ENCODE results near the gene ADAMTS14.

Gene ADAMTS14

DNA sequence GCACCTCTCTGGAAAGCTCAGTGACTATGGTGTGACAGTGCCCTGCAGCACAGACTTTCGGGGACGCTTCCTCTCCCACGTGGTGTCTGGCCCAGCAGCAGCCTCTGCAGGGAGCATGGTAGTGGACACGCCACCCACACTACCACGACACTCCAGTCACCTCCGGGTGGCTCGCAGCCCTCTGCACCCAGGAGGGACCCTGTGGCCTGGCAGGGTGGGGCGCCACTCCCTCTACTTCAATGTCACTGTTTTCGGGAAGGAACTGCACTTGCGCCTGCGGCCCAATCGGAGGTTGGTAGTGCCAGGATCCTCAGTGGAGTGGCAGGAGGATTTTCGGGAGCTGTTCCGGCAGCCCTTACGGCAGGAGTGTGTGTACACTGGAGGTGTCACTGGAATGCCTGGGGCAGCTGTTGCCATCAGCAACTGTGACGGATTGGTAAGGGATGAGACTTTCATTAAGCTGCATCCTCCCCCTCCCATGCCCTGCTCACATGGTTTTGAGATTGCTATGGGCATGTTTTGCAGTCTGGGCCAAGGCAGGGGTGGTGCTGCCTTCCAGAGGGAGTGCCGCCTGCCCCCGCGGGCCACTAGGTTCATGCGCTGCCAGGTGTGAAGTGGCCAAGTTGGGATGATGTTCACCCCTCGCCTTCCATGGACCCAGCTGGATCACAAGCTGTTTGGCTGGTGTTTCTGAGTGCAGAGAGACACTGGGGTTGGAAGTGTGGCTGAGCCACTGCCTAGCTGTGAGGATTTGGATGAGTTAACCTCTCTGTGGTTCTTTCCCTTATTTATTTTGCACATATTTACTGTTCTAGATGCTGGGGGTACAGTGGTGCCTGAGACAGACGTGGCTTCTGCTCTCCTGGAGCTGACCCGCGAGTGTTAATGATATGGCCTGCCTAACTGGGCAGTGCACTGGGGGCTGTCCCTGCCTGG lies 2.5 kb downstream of the ADAMTS14 start:
- TF ChIP-seq, protein P1, sequence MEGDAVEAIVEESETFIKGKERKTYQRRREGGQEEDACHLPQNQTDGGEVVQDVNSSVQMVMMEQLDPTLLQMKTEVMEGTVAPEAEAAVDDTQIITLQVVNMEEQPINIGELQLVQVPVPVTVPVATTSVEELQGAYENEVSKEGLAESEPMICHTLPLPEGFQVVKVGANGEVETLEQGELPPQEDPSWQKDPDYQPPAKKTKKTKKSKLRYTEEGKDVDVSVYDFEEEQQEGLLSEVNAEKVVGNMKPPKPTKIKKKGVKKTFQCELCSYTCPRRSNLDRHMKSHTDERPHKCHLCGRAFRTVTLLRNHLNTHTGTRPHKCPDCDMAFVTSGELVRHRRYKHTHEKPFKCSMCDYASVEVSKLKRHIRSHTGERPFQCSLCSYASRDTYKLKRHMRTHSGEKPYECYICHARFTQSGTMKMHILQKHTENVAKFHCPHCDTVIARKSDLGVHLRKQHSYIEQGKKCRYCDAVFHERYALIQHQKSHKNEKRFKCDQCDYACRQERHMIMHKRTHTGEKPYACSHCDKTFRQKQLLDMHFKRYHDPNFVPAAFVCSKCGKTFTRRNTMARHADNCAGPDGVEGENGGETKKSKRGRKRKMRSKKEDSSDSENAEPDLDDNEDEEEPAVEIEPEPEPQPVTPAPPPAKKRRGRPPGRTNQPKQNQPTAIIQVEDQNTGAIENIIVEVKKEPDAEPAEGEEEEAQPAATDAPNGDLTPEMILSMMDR (IDR thresholded peaks at IDR 0.05; ENCODE audit: low read length, missing control alignments): no peak

DNA sequence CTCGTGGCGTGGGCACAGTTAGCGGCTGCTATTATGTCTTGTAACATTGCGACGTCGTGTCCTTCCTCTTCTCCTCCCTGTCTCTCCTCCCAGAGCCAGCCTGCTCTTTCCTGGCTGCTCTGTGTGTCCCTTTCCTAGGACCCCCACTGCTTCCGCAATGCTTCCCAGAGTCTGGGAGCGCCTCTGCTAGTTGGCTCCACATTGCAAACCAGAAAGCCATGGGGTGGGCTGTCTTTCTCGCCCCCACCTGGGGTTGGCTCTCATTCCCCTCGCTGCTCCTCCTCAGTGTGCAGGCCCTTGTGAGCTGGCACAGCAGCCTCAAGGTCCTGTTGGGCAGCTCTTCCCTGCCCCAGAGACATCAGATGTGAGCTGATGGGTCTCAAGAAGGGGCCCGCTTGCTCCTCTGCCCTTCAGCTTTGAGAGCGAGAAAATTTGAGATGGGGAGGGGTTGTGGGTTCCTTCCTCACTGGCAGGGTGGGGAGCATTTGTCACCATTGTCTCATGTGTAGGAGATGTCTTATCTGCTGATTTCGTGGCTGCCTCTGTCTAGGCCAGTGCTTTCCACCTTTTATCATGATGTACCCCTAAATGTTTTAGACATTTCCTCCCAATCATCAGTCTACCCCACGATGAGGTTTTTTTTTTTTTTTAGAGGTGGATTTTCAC lies 3.3 kb downstream of the ADAMTS14 start:
- H3K4me3 ChIP-seq (replicated peaks; ENCODE audit: low read depth, low read length): no peak overlapping the region
- DNase-seq (ENCODE audit: low read depth): no peak
- TF ChIP-seq, protein P1 (IDR thresholded peaks at IDR 0.05; ENCODE audit: low read length, missing control alignments): no peak

More for the DNA sequence above, 2.5 kb downstream of the ADAMTS14 start:
- H3K4me3 ChIP-seq (replicated peaks; ENCODE audit: low read depth, low read length): no peak overlapping the region
- no peak for DNase-seq (ENCODE audit: low read depth)

DNA sequence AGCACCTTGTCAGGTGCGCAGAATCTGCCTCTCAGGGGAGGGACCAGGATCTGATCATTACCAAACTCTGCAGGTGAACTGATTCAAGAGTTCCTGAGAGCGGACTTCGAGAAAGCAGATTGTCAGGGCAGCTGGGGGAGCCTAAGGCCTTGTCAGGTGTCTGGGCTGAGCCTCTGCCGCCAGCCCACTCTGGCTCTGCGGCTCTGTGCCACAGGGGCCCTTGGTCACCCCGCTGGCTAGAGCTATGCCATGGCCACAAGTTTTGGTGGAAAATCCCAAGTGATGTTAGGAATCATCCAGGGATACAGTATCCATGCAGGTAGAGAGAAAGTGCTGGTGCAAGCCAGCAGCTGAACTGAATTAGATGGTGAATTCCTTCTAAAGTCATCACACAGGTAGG lies 4.2 kb downstream of the ADAMTS14 start:
- H3K4me3 ChIP-seq (replicated peaks; ENCODE audit: low read depth, low read length): no peak overlapping the region
- DNase-seq (ENCODE audit: low read depth): no peak
- TF ChIP-seq, protein P1 (IDR thresholded peaks at IDR 0.05; ENCODE audit: low read length, missing control alignments): no peak

DNA sequence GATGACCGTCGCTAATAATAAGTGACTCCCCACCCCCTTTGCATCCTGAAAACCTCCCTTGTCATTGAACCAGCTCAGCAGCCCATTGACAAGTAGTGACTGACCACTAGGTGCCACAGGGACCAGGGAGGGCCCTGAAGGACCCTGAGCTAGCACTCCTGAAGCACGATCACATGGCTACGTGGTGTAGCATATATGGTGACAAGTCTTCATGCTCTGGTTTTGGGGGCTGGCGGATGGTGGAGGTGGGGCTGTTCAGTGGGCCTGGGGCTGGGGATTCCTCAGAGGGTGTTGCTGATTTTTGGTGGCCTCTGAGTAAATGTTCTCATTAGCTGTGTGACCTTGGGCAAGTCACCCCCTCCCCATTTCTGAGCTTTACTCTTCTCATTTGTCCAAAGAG lies 4.7 kb downstream of the ADAMTS14 start:
- TF ChIP-seq, protein P1 (IDR thresholded peaks at IDR 0.05; ENCODE audit: low read length, missing control alignments): no peak
- no peak for DNase-seq (ENCODE audit: low read depth)

DNA sequence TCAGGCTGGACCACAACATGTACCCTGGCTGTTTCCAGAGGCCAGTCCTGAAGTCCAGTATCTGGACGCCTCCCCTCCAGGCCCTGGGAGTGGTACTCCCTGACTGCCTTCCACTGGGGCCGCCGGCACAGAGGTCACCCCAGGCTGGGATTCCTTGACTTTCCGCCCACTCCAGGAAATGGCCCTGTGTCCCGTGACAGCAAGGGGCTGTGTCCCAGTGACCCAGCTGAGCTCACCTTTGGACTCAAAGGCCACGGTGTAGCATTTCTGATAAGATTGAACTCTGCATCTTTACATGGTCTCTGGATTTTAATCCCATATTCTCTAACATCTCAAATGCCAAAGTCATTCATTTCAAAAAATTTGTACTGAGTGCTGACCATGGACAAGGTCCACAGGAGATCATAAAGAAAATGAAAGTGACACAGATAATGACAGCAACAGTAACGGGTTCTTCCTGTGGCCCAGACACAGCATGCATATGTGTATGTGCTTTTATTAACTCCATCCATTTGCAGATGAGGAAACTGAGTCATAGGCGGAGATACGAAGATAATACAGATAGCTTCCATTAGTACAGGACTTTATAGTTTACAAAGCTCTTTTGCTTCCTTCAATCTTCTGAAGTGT lies 5.4 kb downstream of the ADAMTS14 start:
- no peak for DNase-seq (ENCODE audit: low read depth)
- TF ChIP-seq, protein P1 (IDR thresholded peaks at IDR 0.05; ENCODE audit: low read length, missing control alignments): no peak
- H3K4me3 ChIP-seq (replicated peaks; ENCODE audit: low read depth, low read length): no peak overlapping the region

More for the DNA sequence above, 4.7 kb downstream of the ADAMTS14 start:
- no peak overlapping the region for H3K4me3 ChIP-seq (replicated peaks; ENCODE audit: low read depth, low read length)

DNA sequence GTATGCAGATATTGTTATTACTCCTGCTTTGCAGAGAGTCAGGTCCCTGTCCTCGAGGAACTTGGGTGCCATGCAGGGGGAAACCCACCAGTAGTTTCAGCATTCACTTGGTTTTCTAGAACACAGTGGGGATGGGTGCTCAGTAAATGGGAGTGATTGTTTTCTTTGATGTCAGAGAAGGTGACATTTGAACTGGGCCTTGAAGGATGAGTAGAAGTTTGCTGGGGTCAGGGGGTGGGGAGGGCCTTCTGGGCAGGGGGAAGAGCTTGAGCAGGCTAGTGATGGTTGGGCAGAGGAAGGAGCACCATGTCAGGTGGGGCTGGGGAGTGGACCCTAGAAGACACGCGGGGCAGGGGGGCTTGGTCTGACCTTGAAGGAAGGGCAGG lies 5.9 kb downstream of the ADAMTS14 start:
- TF ChIP-seq, protein P1 (IDR thresholded peaks at IDR 0.05; ENCODE audit: low read length, missing control alignments): no peak
- no peak overlapping the region for H3K4me3 ChIP-seq (replicated peaks; ENCODE audit: low read depth, low read length)

More for the DNA sequence above, 5.9 kb downstream of the ADAMTS14 start:
- DNase-seq (ENCODE audit: low read depth): no peak
